Right lobe of liver (tissue), 4 donors: ENCODE results near the gene GRWD1.

Experiments
- CTCF ChIP-seq, 4 donors: fragments of 200-600 bp in 3 of 4; fragments of 450-650 bp in 1 of 4; IDR thresholded peaks; one replicate each; pipeline versions ENCODE4 v1.5.1 to v1.8.0; 2016 to 2022; ENCODE audit warnings: antibody characterized with exemption in 4 of 4, mild to moderate bottlenecking in 2 of 4
- POLR2A ChIP-seq: fragments of 450-650 bp; IDR thresholded peaks from one replicate; pipeline ENCODE4 v1.6.1; 2017; ENCODE audit warnings: antibody characterized with exemption, mild to moderate bottlenecking
- donor health status: DM: no; HTN: no; CAD: no.
- donor health status: DM: no; HTN: no; CAD: no.
- donor health status: DM: no; HTN: yes; CAD: no.

- TF ChIP-seq CTCF (IDR thresholded peaks at IDR 0.05) (no peak), POLR2A (no peak)
These were observed 21.0 kb upstream of the GRWD1 start for GRCh38 chr19:48424694-48425219.
